Measurements from ENCODE around the gene HACE1.
"Not testable (repeated sequence)": the region's sequence is repeated elsewhere in the genome, so short reads cannot be mapped to it uniquely, and the experiment has no call there.

HACE1 gene

DNA sequence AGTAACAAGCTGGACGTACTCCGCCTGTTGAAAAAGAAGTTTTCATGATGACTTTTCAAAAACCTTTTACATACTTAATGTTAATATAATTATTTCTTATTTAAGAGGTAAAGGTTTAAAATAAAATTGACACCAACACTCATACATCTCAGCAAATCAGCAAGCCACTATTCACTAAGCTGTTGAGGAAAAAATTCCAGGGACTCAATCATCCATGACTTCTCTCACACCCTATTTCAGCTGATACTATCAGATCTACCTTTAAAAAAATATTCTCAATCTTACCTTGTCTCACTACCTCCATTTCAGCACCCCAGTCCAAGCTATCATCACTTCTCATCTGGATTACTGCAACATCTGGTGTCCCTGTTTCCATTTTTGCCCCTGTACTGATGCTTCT, 109.3 kb downstream of the HACE1 start:
- in situ Hi-C loops (cut with MboI; ENCODE audit: low sequenced_read_pairs) = no loop called here

DNA sequence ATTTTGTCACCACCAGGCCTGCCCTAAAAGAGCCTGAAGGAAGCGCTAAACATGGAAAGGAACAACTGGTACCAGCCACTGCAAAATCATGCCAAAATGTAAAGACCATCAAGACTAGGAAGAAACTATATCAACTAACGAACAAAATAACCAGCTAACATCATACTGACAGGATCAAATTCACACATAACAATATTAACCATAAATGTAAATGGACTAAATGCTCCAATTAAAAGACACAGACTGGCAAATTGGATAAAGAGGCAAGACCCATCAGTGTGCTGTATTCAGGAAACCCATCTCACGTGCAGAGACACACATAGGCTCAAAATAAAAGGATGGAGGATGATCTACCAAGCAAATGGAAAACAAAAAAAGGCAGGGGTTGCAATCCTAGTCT, 120.6 kb downstream of the HACE1 start:
- in situ Hi-C loops (cut with MboI; ENCODE audit: low sequenced_read_pairs) = not testable (repeated sequence)

DNA sequence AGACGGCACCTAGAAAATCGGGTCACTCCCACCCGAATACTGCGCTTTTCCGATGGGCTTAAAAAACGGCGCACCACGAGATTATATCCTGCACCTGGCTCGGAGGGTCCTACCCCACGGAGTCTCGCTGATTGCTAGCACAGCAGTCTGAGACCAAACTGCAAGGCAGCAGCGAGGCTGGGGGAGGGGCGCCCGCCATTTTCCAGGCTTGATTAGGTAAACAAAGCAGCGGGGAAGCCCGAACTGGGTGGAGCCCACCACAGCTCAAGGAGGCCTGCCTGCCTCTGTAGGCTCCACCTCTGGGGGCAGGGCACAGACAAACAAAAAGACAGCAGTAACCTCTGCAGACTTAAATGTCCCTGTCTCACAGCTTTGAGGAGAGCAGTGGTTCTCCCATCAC, 122.2 kb downstream of the HACE1 start:
- in situ Hi-C loops (cut with MboI; ENCODE audit: low sequenced_read_pairs) = not testable (repeated sequence)

DNA sequence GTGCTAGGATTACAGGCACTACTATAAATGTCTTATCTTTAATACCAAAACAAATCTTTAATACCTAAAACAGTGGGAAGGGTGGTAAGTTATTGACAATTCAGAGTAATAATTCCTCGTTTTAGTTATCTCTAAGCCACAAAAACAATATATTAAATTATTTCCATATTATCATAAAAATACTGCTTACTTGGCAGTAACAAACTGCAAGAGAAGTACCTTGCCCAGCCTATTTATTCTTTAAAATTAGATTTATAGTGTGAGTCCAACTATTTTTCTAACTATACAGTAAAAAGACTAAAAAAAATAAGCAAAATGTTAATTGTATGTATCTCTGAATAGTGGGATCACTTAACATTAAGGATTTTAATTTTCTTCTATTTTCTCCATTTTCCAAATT, 123.2 kb downstream of the HACE1 start:
- in situ Hi-C loops (cut with MboI; ENCODE audit: low sequenced_read_pairs) = no loop called here

DNA sequence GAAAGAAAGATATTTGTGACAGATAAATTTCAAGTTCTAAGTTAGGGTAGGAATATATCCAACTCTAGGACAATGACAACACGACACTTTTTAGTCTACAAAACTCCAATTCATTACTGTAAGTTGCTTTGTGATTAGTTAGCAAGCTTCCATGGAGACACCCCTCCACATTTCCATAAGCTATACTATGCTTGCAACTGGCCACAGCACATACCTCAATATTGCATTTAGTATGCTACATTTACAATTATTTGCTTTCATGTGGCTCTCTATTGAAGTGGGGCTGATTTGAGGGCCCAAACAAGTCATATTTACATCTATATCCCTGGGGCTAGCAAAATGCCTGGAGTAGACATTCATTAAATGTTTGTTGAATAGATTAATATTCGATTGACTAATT, 129.3 kb downstream of the HACE1 start:
- in situ Hi-C loops (cut with MboI; ENCODE audit: low sequenced_read_pairs) = no loop called here

DNA sequence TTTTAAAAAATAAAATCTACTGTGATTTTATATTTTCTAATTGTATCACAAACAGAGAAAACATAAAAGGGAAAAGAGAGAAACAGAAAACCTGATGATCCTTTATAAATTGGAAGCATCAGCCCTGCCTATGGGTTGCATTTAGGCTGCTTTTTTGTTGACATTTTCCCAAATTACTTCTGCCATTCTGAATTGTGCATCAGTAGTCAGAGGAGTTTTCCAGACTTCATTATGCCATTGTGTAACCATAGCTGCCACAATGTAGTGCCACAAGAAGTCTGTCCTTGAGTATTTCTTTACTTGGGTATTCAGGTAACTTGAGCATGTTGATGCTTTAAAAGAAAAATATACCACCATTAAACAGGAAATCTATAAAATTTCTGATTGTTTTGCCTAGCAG, 130.3 kb downstream of the HACE1 start:
- in situ Hi-C loops (cut with MboI; ENCODE audit: low sequenced_read_pairs) = no loop called here

DNA sequence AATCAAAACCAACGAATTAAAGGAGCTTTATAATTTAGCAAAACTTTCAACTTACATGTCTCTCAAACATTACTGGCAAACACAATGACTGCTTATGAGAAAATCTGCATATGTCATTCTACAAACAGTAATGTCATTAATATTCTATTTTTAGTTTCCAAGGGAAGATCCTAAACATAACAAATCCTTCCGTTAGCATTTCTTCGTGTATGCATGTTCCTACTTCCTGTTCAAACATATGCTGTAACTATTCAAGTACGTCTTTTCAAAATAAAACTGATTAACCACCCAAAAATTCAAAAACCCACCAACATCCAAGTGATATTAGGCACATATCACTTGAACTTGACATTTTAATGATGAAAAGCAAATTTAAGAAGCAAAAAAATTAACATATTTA, 131.3 kb downstream of the HACE1 start:
- in situ Hi-C loops (cut with MboI; ENCODE audit: low sequenced_read_pairs) = no loop called here

DNA sequence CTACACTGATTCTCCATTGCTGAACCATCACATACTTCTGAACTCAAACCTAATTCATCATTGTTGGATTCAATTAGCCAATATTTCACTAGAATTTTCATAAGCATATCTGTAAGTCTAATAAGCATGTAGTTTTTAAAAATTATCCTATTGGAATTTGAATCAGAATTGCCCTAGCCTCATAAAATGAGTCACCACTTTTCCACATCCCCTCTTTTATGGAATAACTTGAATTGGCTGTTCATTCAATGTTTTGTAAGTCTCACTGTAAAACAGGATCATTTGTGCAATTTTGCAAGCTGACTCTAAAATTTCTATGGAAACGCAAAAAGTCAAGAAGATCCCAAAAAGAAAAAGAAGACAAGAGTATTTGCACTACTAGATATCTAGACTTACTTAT, 141.0 kb downstream of the HACE1 start:
- in situ Hi-C loops (cut with MboI; ENCODE audit: low sequenced_read_pairs) = no loop called here

DNA sequence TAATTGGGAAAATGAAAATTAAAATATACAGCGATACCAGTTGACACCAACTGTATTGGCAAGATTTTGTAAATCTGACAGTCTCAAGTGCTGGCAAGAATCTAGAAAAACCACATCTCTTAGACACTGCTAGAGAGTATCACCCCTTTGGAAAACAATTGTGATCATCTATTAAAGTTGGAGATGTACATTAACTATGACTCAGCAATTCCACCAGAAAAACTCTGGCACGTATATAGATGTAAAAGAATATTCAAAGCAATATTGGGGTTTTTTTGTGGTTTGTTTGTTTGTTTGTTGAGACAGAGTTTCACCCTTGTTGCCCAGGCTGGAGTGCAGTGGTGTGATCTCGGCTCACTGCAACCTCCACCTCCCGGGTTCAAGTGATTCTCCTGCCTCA, 142.9 kb downstream of the HACE1 start:
- in situ Hi-C loops (cut with MboI; ENCODE audit: low sequenced_read_pairs) = no loop called here

DNA sequence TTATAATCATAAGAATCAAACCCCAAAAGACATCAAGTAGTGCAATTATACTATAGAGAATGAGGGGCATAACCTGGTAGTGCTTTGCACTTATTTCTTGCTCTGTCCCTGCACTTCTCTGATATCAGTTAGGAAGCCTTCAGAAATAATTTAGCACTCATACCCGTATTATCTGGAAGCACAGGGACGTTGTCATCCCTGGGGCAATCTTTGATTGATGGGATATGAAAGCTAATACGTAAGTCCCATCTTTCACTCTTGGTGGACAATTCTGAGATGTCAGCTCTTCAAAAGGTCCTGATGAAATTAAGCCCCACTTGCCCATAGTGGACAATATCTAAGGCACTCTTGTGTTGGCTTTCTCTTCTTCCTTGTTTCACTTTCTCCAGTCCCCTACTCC, 144.9 kb downstream of the HACE1 start:
- in situ Hi-C loops (cut with MboI; ENCODE audit: low sequenced_read_pairs) = no loop called here

DNA sequence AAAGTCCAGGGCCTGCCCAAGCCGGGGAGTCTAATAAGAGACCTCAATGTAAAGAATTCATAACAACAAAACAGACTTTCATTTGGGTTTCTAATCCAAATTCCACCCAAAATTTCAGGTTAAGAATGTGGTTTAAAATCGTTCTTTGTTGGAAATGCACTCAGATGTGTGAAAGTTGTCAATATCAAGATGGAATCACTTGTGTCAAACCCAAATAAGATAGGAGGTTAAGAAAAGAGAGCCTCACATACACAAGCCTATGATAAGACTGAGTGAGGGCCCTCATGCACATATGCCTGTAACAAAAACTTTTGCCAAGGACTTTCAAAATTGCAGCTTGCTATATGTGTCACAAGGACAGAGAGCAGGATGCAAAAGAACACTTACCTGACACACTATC, 145.7 kb downstream of the HACE1 start:
- in situ Hi-C loops (cut with MboI; ENCODE audit: low sequenced_read_pairs) = no loop called here

DNA sequence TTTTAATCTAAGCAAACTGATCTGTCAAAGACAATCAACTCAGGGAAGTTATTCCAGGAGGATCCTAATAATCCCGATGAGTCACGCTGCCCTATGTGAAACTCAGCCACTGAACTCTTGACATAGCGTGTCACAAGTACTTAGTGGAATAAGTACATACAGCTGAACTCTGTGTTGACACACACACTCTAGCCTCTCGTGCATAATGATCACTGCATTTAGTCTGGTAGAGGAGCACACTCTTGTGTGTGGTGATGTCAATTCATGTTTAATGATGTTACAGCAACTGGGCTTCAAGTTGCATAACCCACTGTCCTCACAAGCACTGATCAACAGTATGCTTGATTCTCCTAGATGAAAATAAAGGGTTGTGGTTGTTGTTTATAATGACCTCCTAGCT, 148.3 kb downstream of the HACE1 start:
- in situ Hi-C loops (cut with MboI; ENCODE audit: low sequenced_read_pairs) = no loop called here

DNA sequence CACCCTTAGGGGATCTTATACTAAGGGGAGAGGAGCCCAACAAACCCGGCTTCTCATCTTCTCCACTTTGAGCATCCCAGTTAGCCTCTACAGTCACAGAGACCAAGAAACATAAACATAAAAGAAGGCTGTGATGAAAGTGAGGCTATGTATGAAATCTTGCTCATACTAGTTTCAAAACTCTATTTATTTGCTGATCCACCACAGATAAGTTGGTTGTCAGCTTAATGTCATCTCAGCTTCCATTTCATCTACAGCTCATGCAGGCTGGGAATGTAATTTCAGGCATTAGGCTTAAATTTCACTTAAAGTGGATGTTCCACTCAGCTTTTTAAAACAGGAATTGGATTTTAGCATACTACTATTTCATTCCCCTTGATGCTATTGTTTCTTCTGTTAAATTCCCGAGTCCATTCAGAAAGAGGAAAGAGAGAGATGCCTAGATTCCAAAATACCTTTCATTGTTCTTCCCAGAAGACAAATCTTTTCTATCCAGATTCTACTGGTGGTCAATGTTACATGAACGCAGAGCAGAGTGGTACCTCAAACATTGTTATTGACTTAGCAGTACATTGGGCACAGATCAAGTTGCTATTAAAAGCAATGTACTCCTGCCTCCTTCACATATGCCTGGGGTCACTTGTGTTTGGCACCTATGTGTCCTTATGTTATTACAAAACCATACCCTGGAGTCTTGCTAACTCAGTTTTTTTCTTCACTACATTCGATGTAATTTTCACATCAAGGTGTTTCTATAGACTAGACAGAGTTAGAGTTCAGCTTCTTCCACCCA, 149.0 kb downstream of the HACE1 start:
- in situ Hi-C loops (cut with MboI; ENCODE audit: low sequenced_read_pairs) = no loop called here

DNA sequence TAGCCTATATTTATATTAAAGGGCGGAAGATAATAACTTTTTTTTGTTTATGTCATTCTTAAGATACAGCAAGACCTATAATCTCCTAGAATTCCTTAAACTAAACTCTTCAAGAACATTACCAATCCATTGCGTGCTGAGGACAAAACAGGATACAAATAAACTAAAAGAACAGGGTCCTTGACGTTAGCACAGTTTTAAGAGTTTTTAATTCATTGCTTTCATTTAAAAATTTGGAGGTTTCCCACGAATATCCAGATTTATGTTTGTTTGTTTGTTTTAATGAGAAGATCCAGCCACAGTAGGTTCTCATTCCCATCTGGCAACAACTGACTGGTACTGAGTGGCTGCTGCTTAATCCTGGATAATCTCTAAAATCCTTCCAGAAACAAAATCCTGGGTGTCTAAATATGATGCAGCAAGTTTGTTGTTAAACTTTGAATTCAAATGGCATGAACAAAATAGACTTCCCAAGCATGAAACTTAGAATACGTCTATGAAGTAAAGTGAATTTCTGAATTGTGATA, 153.7 kb downstream of the HACE1 start:
- in situ Hi-C loops (cut with MboI; ENCODE audit: low sequenced_read_pairs) = no loop called here

DNA sequence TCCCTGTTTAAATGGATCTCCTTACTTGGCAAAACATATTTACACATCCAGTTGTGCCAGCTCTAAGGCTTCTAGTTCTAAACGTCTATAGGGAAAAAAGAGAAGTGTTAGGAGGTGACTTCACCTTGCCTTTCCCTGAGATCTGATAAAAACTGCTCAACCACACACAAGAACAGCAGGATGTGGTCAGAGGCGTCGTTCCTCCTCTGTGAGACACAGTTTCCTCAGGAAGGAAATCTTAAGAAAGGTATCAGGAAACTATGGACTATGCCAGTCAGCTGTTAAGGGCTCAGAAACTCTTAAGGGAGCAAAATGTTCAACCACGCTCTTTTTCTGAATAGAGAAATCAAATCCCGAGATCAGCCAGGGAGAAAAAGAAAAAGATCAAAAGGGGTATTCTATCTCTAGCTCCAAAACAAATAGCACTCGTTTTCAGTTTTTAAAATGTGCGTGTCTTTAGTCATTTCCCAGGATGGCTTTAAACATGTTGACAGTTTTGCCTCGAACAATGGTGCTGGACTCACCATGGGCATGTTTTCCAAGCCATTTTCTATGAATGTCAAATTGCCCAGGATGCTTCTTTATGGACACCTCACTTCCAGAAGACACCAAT, 154.5 kb downstream of the HACE1 start:
- in situ Hi-C loops (cut with MboI; ENCODE audit: low sequenced_read_pairs) = no loop called here

DNA sequence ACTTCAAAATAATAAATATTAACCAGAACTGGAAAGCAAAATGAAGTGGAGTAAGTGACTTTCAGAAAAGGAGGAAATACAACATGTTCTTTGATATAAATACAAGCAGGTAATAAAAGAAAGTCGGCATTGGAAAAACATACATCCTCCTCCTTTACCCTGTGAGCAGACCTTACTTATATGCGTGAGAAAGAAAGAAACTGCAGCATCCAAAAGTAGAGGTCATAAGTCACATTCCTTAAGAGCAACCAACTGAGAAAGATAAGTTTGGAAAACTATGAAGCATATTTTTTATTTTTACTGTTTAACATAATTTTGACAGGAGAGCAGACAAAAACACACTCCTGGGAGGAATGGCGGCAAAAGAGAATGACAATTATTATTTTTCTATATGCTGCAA, 155.5 kb downstream of the HACE1 start:
- in situ Hi-C loops (cut with MboI; ENCODE audit: low sequenced_read_pairs) = no loop called here

DNA sequence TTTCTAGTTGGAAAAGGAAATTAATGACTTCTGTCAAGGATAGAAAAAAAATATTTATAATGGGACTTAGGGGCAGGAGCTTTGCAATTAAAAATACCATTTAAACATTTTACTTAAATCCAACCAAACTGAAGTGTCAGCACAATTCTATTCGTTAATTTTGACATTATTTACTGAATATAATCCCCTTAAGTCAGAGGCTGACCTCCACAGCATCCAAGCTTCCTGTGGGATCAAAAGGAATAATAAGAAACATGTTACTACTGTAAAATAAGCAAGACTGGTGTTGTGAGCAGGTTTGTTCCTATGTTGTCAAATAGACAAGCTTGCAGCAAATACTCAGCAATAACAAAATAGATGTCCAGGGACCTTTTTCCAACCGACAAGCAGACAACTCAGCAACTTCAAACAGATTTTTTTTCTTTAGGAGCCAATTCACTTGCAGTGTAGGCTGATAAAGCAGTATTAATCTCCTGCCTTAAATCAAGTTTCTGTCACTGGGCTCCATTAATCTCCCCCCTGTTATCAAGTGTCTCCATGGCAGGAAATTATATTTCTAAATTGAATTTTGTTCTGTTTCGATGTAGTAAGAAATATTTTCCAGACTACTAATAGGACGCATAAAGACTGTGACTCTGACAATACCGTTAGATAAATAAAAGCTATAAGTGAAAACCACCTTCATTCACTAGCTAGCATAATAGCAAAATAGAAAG, 157.4 kb downstream of the HACE1 start:
- in situ Hi-C loops (cut with MboI; ENCODE audit: low sequenced_read_pairs) = no loop called here

DNA sequence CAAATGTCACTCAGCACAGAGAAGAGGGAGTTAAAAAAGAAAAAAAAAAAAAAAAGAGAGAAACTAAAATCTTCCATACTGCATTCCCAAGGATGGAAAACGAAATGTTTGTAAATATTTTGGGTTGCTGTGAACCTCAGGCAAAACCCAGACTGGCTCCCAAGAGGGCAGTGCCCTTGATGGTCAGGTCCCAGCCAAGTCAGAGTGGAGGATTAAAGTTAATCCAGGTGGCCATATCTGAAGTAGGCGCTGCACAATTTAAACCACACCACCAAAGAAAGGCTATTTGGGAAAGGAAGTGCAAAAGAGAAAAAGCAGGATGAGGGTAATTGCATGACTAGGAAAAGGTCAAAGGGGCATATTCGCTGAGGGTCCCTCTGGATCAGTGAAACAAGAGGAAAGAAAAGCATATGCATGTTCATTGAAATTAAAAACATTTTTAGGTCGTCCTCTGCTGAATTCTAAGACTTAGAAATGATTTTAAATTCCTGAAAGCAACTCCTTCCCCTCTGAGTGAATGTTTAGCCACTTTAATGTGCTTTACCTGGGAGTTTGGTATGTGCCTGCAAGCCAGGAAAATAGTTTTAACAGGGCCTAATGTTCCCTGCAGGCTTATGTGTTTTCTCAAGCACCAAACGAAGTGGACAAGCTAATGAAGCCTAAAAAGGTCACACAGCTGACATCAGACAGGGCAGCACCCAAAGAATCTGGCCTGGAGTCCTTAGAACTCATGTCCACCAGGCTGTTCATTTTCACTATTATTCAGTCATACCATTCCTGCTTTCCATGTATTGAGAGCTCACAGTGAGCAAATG, 159.1 kb downstream of the HACE1 start:
- in situ Hi-C loops (cut with MboI; ENCODE audit: low sequenced_read_pairs) = no loop called here

DNA sequence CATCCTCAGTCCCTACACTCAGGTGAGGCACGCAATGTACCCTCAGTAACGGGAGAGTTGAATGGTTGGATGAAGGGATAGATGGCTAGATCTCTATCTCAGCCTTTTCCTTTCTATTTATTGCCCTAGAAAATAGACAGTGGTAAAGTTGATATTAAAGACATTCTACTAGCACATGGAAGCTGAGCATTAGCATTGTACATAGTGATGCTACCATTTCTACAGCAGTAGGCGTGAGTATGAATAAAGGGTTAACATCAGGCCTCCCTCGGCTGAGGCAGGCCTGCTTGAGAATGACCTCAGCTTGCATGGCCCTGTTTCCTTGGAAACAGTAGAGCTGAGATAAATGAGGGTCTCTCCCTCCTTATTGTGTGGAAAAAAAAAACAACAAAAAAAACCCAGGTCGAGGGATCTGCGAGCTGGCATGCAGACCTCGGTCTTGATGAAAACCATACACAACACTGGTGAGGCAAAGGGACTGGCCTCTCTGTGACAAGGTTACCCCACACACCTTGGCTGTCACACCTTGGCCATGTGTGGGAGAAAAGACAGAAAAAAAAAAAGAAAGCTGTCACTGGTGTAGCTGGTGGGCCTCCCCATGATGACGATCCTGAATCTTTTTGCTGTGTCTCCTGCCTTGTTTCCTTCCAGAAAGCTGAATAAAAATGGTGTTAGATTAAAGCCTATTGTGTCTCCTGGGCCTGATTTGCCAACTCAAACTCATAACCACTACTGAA, 160.0 kb downstream of the HACE1 start:
- in situ Hi-C loops (cut with MboI; ENCODE audit: low sequenced_read_pairs) = no loop called here

DNA sequence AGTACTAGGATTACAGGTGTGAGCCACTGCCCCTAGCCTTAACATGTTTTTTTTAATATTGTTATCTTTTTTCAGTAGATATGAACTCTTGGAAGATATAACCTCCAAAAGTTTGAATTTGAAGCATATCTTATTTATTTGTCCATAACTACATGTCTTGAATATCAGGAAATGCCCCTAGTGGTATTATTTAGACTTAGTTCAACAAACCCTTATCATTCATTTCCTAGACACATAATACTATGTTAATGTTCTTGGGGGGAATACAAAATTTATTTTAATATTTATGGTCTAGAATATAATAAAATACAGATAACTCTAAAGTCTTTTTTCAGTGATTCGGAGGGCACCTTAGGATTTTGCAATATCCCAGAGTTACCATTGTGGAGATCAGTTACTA, 160.7 kb downstream of the HACE1 start:
- in situ Hi-C loops (cut with MboI; ENCODE audit: low sequenced_read_pairs) = no loop called here

All from hTERT RPE-1 (cell line).